Measurements from ENCODE around the gene MAD1L1.

Gene MAD1L1

DNA sequence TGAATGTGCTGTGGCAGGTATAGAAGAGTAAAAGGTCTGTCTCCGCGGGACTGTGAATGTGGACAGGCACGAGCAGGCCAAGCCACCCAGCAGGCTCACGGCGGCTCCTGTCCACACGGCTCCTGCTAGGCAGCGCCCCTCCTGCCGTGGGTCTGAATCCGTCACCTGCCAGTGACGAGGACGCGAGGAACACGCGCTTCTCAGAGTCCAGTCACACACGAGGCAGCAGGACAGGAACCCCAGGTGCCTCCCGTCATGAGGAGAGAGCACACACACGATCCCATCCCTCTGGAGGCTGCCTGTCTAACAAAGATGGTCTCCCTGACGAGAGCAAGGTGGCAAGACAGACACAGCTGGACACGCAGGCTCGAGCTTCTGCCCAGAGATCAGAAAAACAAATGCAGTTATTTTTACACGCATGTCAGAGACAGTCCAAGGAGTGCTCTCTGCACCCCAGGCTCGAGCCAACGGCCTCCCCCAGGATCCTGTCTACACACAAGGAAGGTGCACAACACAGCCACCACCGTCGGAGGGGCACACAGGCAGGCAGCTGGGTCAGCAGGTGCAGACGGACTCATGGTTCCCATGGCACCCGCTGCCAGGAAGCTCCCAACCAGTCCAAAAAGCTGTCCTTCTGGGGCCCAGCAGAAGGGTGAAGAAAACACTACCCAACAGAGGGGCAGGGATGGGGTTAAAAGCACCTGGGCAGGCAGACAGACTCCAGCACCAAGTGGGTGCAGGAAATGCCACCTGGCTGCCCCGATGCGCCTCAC, 103.2 kb downstream of the MAD1L1 start:
- no peak for DNase-seq
- no peak overlapping the region for H3K4me3 ChIP-seq (ENCODE audit: insufficient read depth, low read depth, low read length, poor library complexity, severe bottlenecking)
- H3K27ac ChIP-seq (ENCODE audit: insufficient read depth, low read length, poor library complexity, severe bottlenecking) = no peak overlapping the region
- no peaks in the 10 kb centered on the region for H3K27me3 ChIP-seq (replicated peaks; ENCODE audit: control insufficient read depth, insufficient read depth, low read length, poor library complexity, severe bottlenecking)
- H3K4me1 ChIP-seq (ENCODE audit: control insufficient read depth, insufficient read depth, low read length, poor library complexity, severe bottlenecking) = no peaks in the 10 kb centered on the region
- H3K9me3 ChIP-seq (ENCODE audit: control insufficient read depth, low read length) = no peaks in the 10 kb centered on the region
- H3K36me3 ChIP-seq (ENCODE audit: control insufficient read depth, insufficient read depth, low read length) = no peaks in the 10 kb centered on the region

- DNase-seq = no peak
- Histone ChIP-seq H3K36me3 (ENCODE audit: control insufficient read depth, insufficient read depth, low read length) (no peaks in the 10 kb centered on the region), H3K27me3 (replicated peaks; ENCODE audit: control insufficient read depth, insufficient read depth, low read length, poor library complexity, severe bottlenecking) (no peaks in the 10 kb centered on the region)
Observed at GRCh38 chr7:2128601-2129322, 104.0 kb downstream of the MAD1L1 start.

GRCh38 chr7:2126621-2127020, 106.1 kb downstream of the MAD1L1 start:
- H3K36me3 ChIP-seq (ENCODE audit: control insufficient read depth, insufficient read depth, low read length) = no peaks in the 10 kb centered on the region
- no peak overlapping the region for H3K4me3 ChIP-seq (ENCODE audit: insufficient read depth, low read depth, low read length, poor library complexity, severe bottlenecking)
- no peaks in the 10 kb centered on the region for H3K4me1 ChIP-seq (ENCODE audit: control insufficient read depth, insufficient read depth, low read length, poor library complexity, severe bottlenecking)

More at GRCh38 chr7:2128601-2129322, 104.0 kb downstream of the MAD1L1 start:
- Histone ChIP-seq H3K27ac (ENCODE audit: insufficient read depth, low read length, poor library complexity, severe bottlenecking) (no peak overlapping the region), H3K4me3 (ENCODE audit: insufficient read depth, low read depth, low read length, poor library complexity, severe bottlenecking) (no peak overlapping the region), H3K4me1 (ENCODE audit: control insufficient read depth, insufficient read depth, low read length, poor library complexity, severe bottlenecking) (no peaks in the 10 kb centered on the region), H3K9me3 (ENCODE audit: control insufficient read depth, low read length) (no peaks in the 10 kb centered on the region)

DNA sequence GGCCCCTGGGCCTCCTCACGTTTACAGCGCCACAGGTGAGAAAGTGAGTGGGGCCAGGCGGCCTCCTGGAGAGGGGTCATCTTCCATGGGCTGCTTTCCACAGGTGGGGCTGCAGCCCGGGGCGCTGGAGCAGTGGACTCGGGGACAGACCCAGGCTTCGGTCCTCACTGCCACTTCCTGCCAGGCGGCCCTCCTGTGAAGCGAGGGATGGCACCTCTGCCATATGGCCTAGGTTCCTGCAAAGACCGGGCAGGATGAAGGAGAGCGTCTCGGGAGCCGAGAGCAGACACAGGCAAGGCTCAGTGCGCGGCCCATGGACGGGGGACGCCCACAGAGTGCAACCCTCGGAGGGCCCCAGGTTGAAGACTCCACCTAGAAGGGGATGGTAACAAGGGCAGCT, 106.8 kb downstream of the MAD1L1 start:
- no peak for DNase-seq
- no peak overlapping the region for H3K27ac ChIP-seq (ENCODE audit: insufficient read depth, low read length, poor library complexity, severe bottlenecking)
- no peaks in the 10 kb centered on the region for H3K27me3 ChIP-seq (replicated peaks; ENCODE audit: control insufficient read depth, insufficient read depth, low read length, poor library complexity, severe bottlenecking)
- H3K9me3 ChIP-seq (ENCODE audit: control insufficient read depth, low read length) = no peaks in the 10 kb centered on the region
- H3K4me3 ChIP-seq (ENCODE audit: insufficient read depth, low read depth, low read length, poor library complexity, severe bottlenecking) = no peak overlapping the region
- H3K36me3 ChIP-seq (ENCODE audit: control insufficient read depth, insufficient read depth, low read length) = no peaks in the 10 kb centered on the region
- no peaks in the 10 kb centered on the region for H3K4me1 ChIP-seq (ENCODE audit: control insufficient read depth, insufficient read depth, low read length, poor library complexity, severe bottlenecking)

More at GRCh38 chr7:2126621-2127020, 106.1 kb downstream of the MAD1L1 start:
- no peaks in the 10 kb centered on the region for H3K9me3 ChIP-seq (ENCODE audit: control insufficient read depth, low read length)
- no peaks in the 10 kb centered on the region for H3K27me3 ChIP-seq (replicated peaks; ENCODE audit: control insufficient read depth, insufficient read depth, low read length, poor library complexity, severe bottlenecking)
- no peak for DNase-seq
- H3K27ac ChIP-seq (ENCODE audit: insufficient read depth, low read length, poor library complexity, severe bottlenecking) = no peak overlapping the region

- H3K27ac ChIP-seq (ENCODE audit: insufficient read depth, low read length, poor library complexity, severe bottlenecking) = no peak overlapping the region
- H3K9me3 ChIP-seq (ENCODE audit: control insufficient read depth, low read length) = no peaks in the 10 kb centered on the region
- H3K4me3 ChIP-seq (ENCODE audit: insufficient read depth, low read depth, low read length, poor library complexity, severe bottlenecking) = no peak overlapping the region
- peaks cover 10% of the 10 kb centered on the region for H3K4me1 ChIP-seq (ENCODE audit: control insufficient read depth, insufficient read depth, low read length, poor library complexity, severe bottlenecking)
- H3K36me3 ChIP-seq (ENCODE audit: control insufficient read depth, insufficient read depth, low read length) = no peaks in the 10 kb centered on the region
- H3K27me3 ChIP-seq (replicated peaks; ENCODE audit: control insufficient read depth, insufficient read depth, low read length, poor library complexity, severe bottlenecking) = no peaks in the 10 kb centered on the region
- no peak for DNase-seq
Observed at GRCh38 chr7:2124604-2125345, 108.0 kb downstream of the MAD1L1 start.

DNA sequence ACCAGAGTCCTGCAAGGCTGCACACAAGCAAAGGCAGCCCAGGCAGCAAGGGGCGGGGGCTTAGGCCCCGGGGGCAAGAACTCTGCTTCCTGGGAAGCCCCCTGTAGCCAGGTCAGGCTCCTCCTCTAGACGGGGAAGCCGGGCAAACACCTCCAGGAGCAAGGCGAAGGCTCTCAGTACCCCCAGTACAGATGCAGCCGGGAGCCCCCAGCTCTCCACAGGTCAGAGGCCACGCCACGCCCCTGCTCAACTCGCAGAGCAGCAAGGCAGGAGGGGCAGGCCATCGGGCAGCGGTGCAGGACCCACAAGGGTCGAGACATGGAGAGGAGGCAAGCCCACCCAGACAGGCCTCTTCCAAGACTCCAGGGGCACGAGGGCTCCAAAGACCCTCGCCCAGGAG, 108.8 kb downstream of the MAD1L1 start:
- no peaks in the 10 kb centered on the region for H3K9me3 ChIP-seq (ENCODE audit: control insufficient read depth, low read length)
- peaks cover 14% of the 10 kb centered on the region for H3K4me1 ChIP-seq (ENCODE audit: control insufficient read depth, insufficient read depth, low read length, poor library complexity, severe bottlenecking)
- H3K27ac ChIP-seq (ENCODE audit: insufficient read depth, low read length, poor library complexity, severe bottlenecking) = no peak overlapping the region
- DNase-seq = no peak
- H3K27me3 ChIP-seq (replicated peaks; ENCODE audit: control insufficient read depth, insufficient read depth, low read length, poor library complexity, severe bottlenecking) = no peaks in the 10 kb centered on the region
- H3K4me3 ChIP-seq (ENCODE audit: insufficient read depth, low read depth, low read length, poor library complexity, severe bottlenecking) = no peak overlapping the region
- no peaks in the 10 kb centered on the region for H3K36me3 ChIP-seq (ENCODE audit: control insufficient read depth, insufficient read depth, low read length)

DNA sequence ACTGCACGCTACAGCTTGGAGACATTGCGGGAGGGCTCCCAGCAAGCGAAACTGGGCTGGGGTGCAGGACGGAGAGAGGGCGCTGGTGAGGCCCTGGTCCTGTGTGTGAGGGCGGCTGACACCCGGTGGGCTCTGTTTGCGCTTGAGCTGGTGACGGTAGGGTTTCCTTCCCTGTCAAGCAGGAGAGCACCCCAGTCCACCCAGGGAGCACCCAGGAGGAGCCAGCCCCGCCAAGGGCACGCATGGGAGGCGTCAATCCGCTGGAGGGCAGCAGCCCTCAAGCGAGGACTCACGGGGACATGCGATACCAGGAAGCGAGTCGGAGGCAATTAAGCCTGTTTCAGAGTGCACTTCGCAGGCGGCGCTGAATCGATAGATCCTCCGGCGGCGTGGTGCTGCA, 109.4 kb downstream of the MAD1L1 start:
- H3K27ac ChIP-seq (ENCODE audit: insufficient read depth, low read length, poor library complexity, severe bottlenecking) = no peak overlapping the region
- DNase-seq = no peak
- no peaks in the 10 kb centered on the region for H3K27me3 ChIP-seq (replicated peaks; ENCODE audit: control insufficient read depth, insufficient read depth, low read length, poor library complexity, severe bottlenecking)
- no peaks in the 10 kb centered on the region for H3K9me3 ChIP-seq (ENCODE audit: control insufficient read depth, low read length)
- H3K4me3 ChIP-seq (ENCODE audit: insufficient read depth, low read depth, low read length, poor library complexity, severe bottlenecking) = no peak overlapping the region
- peaks cover 14% of the 10 kb centered on the region for H3K4me1 ChIP-seq (ENCODE audit: control insufficient read depth, insufficient read depth, low read length, poor library complexity, severe bottlenecking)
- H3K36me3 ChIP-seq (ENCODE audit: control insufficient read depth, insufficient read depth, low read length) = no peaks in the 10 kb centered on the region

DNA sequence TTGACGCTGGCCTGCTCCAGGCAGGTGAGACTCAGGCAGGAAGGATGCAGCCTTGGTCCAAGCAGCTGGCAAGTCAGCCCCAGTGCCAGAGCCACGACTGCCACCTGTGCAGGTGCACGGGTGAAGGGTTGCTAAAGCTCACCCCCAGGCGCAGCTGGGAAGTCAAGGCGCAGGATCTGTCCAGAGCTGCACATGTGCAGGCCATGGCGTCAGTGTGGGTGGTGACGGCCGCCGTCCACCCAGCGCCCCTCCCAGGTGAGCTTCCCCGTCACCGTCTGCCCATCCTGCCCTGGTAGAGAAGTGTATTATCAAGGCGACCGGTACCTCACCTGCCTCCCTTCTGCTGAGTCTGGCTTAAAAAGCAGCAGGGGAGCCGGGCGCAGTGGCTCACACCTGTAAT, 110.1 kb downstream of the MAD1L1 start:
- H3K27me3 ChIP-seq (replicated peaks; ENCODE audit: control insufficient read depth, insufficient read depth, low read length, poor library complexity, severe bottlenecking) = no peaks in the 10 kb centered on the region
- H3K4me1 ChIP-seq (ENCODE audit: control insufficient read depth, insufficient read depth, low read length, poor library complexity, severe bottlenecking) = peaks cover 14% of the 10 kb centered on the region

GRCh38 chr7:2120841-2121830, 111.6 kb downstream of the MAD1L1 start:
- H3K36me3 ChIP-seq (ENCODE audit: control insufficient read depth, insufficient read depth, low read length) = no peaks in the 10 kb centered on the region
- no peaks in the 10 kb centered on the region for H3K9me3 ChIP-seq (ENCODE audit: control insufficient read depth, low read length)
- no peaks in the 10 kb centered on the region for H3K27me3 ChIP-seq (replicated peaks; ENCODE audit: control insufficient read depth, insufficient read depth, low read length, poor library complexity, severe bottlenecking)
- H3K4me3 ChIP-seq (ENCODE audit: insufficient read depth, low read depth, low read length, poor library complexity, severe bottlenecking) = no peak overlapping the region
- no peak overlapping the region for H3K27ac ChIP-seq (ENCODE audit: insufficient read depth, low read length, poor library complexity, severe bottlenecking)
- H3K4me1 ChIP-seq (ENCODE audit: control insufficient read depth, insufficient read depth, low read length, poor library complexity, severe bottlenecking) = peaks cover 14% of the 10 kb centered on the region
- no peak for DNase-seq

More for the DNA sequence above, 110.1 kb downstream of the MAD1L1 start:
- no peaks in the 10 kb centered on the region for H3K36me3 ChIP-seq (ENCODE audit: control insufficient read depth, insufficient read depth, low read length)
- H3K4me3 ChIP-seq (ENCODE audit: insufficient read depth, low read depth, low read length, poor library complexity, severe bottlenecking) = no peak overlapping the region
- no peak overlapping the region for H3K27ac ChIP-seq (ENCODE audit: insufficient read depth, low read length, poor library complexity, severe bottlenecking)
- no peak for DNase-seq
- no peaks in the 10 kb centered on the region for H3K9me3 ChIP-seq (ENCODE audit: control insufficient read depth, low read length)

All from effector memory CD4-positive, alpha-beta T cell (primary cell).